Aorta (tissue), 5 donors: ENCODE data around the gene CYTL1. TPM values are rescaled to one million over a fixed set of nuclear protein-coding genes. Genes with fewer than 3 reads are reported as not detected.

Experiments
- ATAC-seq: fragments of 200-7000 bp; cut with Tn5 transposase; one replicate; pipeline ENCODE4 v1.9.1; 2022; ENCODE audit warnings: moderate library complexity; ENCODE audit not compliant: low FRiP score
- DNase-seq, 2 donors: peaks; one replicate each; pipeline ENCODE4 v3.0.0-alpha.2; 2020
- H3K27ac ChIP-seq, 2 donors: one replicate each; pipeline ENCODE4 v1.5.1; 2013; ENCODE audit warnings: low read length in 2 of 2, mild to moderate bottlenecking in 2 of 2, moderate library complexity in 2 of 2, control low read depth in 1 of 2, inconsistent platforms in 1 of 2, low read depth in 1 of 2
- H3K27me3 ChIP-seq, 2 donors: one replicate each; pipeline ENCODE4 v1.6.1; 2013; ENCODE audit warnings: control low read depth in 1 of 2, low read length in 1 of 2, mild to moderate bottlenecking in 1 of 2, moderate library complexity in 1 of 2; ENCODE audit not compliant: insufficient read depth in 2 of 2, control insufficient read depth in 1 of 2
- H3K36me3 ChIP-seq, 2 donors: one replicate each; pipeline ENCODE4 v1.6.1; 2013; ENCODE audit warnings: control low read depth in 1 of 2, low read length in 1 of 2, mild to moderate bottlenecking in 1 of 2; ENCODE audit not compliant: insufficient read depth in 2 of 2, control insufficient read depth in 1 of 2
- H3K4me1 ChIP-seq, 2 donors: one replicate each; pipeline ENCODE4 v1.6.1; 2013; ENCODE audit warnings: low read length in 2 of 2, control low read depth in 1 of 2, mild to moderate bottlenecking in 1 of 2, moderate library complexity in 1 of 2; ENCODE audit not compliant: insufficient read depth in 2 of 2, control insufficient read depth in 1 of 2
- H3K4me3 ChIP-seq, 2 donors: one replicate each; pipeline ENCODE4 v1.5.1; 2013; ENCODE audit warnings: low read length in 2 of 2, control low read depth in 1 of 2, mild to moderate bottlenecking in 1 of 2
- H3K9me3 ChIP-seq: one replicate; pipeline ENCODE4 v1.6.1; 2013; ENCODE audit warnings: mild to moderate bottlenecking, low read length; ENCODE audit not compliant: control insufficient read depth
- WGBS, 2 donors: extraction: QIAGEN DNeasy Blood & Tissue Kit; methylation state at CpG; one replicate each; pipeline ENCODE4 v1.1.7; 2013; 5-methylcytosine and 5-hydroxymethylcytosine counted together
- intact Hi-C, 2 donors: fragments of 100-400 bp; cut with DNase I; formaldehyde crosslinking; loops; one replicate each; pipeline versions ENCODE4 v1.14.2 to v1.15.0; 2022
- polyA plus RNA-seq, 2 donors: library from polyadenylated mRNA; stranded (reverse); fragments of 200-250 nt; gene quantifications; one replicate each; pipeline ENCODE4 v1.2.3, GENCODE V29; 2013
- total RNA-seq, 2 donors: library from RNA; stranded (reverse); fragmentation: NEBNext Ultra II Directional; extraction: Animal tissue kit (Norgen Biotek cat#: 25700); gene quantifications; one replicate each; pipeline ENCODE4 v1.2.1, GENCODE V29; 2021
- donor health status: healthy with polysubstance abuse.
- donor health status: Bipolar disorder and iron deficiency.
- donor health status: DM: no; HTN: no; CAD: no.
- donor health status: DM: no; HTN: no; CAD: no.
- donor health status: DM: yes; HTN: yes; CAD: no.

CYTL1 gene
- total and polyA plus RNA-seq, 4 donors: 4.3 to 73.5 (median 22.5) TPM

GRCh38 chr4:5051278-5052203, 32.3 kb upstream of the CYTL1 start, which contains the start of gene STK32B:
TSS of gene STK32B (plus strand) at chr4:5051480.
- Histone ChIP-seq H3K36me3 (no peaks in the 10 kb centered on the region), H3K4me3 (peak within 1 kb of the TSS; percentile 39 to 40), H3K27ac (no peak within 1 kb of the TSS), H3K9me3 (no peaks in the 10 kb centered on the region), H3K4me1 (no peaks in the 10 kb centered on the region), H3K27me3 (no peaks in the 10 kb centered on the region)
- DNase-seq: peak; percentile 81 to 90
- WGBS, 2 donors: 0 to 1% methylated on average over 90 to 103 of the region's 103 CpGs
- ATAC-seq: peak; percentile 86
- intact Hi-C loops: loop anchor here in 1 of 2 donors (2.0 kb wide), 1 partner anchor 97 kb away; no protein-coding TSS in a partner anchor

- ATAC-seq: peak; percentile 81
- peak; percentile 87 for DNase-seq
- no peaks in the 10 kb centered on the region for H3K9me3 ChIP-seq
- intact Hi-C loops: loop anchor here in 1 of 2 donors (2.0 kb wide), 1 partner anchor 98 kb away; no protein-coding TSS in a partner anchor
- 1% methylated on average over 36 of the region's 36 CpGs for WGBS, 2 donors
- H3K36me3 ChIP-seq: no peaks in the 10 kb centered on the region
- no peak overlapping the region for H3K27ac ChIP-seq
- H3K4me3 ChIP-seq: peak overlapping the region; percentile 39 to 40
- H3K27me3 ChIP-seq: no peaks in the 10 kb centered on the region
- H3K4me1 ChIP-seq: no peaks in the 10 kb centered on the region
These were observed 31.4 kb upstream of the CYTL1 start for GRCh38 chr4:5050520-5051277.

GRCh38 chr4:5048721-5049120, 29.5 kb upstream of the CYTL1 start:
- Histone ChIP-seq H3K4me1 (no peaks in the 10 kb centered on the region), H3K36me3 (no peaks in the 10 kb centered on the region), H3K27ac (no peak overlapping the region), H3K9me3 (no peaks in the 10 kb centered on the region), H3K4me3 (no peak overlapping the region), H3K27me3 (no peaks in the 10 kb centered on the region)
- WGBS, 2 donors: 90 to 93% methylated on average over 4 of the region's 4 CpGs
- DNase-seq: no peak
- no peak for ATAC-seq
- intact Hi-C loops: no loop called here

GRCh38 chr4:5045097-5045496, 25.8 kb upstream of the CYTL1 start:
- DNase-seq (peak in 1 of 2 donors; percentile 75), ATAC-seq (no peak)
- Histone ChIP-seq H3K4me1 (no peaks in the 10 kb centered on the region), H3K9me3 (no peaks in the 10 kb centered on the region), H3K27ac (no peak overlapping the region), H3K4me3 (no peak overlapping the region), H3K36me3 (no peaks in the 10 kb centered on the region), H3K27me3 (no peaks in the 10 kb centered on the region)
- 77 to 79% methylated on average over 3 of the region's 3 CpGs for WGBS, 2 donors
- intact Hi-C loops: no loop called here

GRCh38 chr4:5044341-5044740, 25.1 kb upstream of the CYTL1 start:
- H3K4me1 ChIP-seq: no peaks in the 10 kb centered on the region
- ATAC-seq (no peak), DNase-seq (no peak)
- H3K9me3 ChIP-seq: no peaks in the 10 kb centered on the region
- 82 to 83% methylated on average over 3 of the region's 3 CpGs for WGBS, 2 donors
- H3K36me3 ChIP-seq: no peaks in the 10 kb centered on the region
- no peaks in the 10 kb centered on the region for H3K27me3 ChIP-seq
- intact Hi-C loops: no loop called here
- no peak overlapping the region for H3K4me3 ChIP-seq
- H3K27ac ChIP-seq: no peak overlapping the region

GRCh38 chr4:5043579-5043978, 24.3 kb upstream of the CYTL1 start:
- 68 to 77% methylated on average over 6 of the region's 6 CpGs for WGBS, 2 donors
- intact Hi-C loops: no loop called here
- no peaks in the 10 kb centered on the region for H3K4me1 ChIP-seq

GRCh38 chr4:5041699-5042098, 22.4 kb upstream of the CYTL1 start:
- WGBS, 2 donors: 65 to 75% methylated on average over 7 of the region's 7 CpGs
- DNase-seq (no peak), ATAC-seq (no peak)
- no peaks in the 10 kb centered on the region for H3K4me1 ChIP-seq
- intact Hi-C loops: no loop called here
- H3K9me3 ChIP-seq: no peaks in the 10 kb centered on the region
- H3K27me3 ChIP-seq: no peaks in the 10 kb centered on the region
- no peak overlapping the region for H3K4me3 ChIP-seq
- H3K36me3 ChIP-seq: no peaks in the 10 kb centered on the region
- H3K27ac ChIP-seq: no peak overlapping the region

More at GRCh38 chr4:5043579-5043978, 24.3 kb upstream of the CYTL1 start:
- DNase-seq: no peak
- Histone ChIP-seq H3K9me3 (no peaks in the 10 kb centered on the region), H3K27me3 (no peaks in the 10 kb centered on the region), H3K27ac (no peak overlapping the region), H3K36me3 (no peaks in the 10 kb centered on the region), H3K4me3 (no peak overlapping the region)
- ATAC-seq: no peak

GRCh38 chr4:5040856-5041620, 21.8 kb upstream of the CYTL1 start:
- ATAC-seq (no peak), DNase-seq (no peak)
- no peaks in the 10 kb centered on the region for H3K4me1 ChIP-seq
- H3K27ac ChIP-seq: no peak overlapping the region
- H3K4me3 ChIP-seq: no peak overlapping the region
- no peaks in the 10 kb centered on the region for H3K27me3 ChIP-seq
- intact Hi-C loops: no loop called here
- no peaks in the 10 kb centered on the region for H3K36me3 ChIP-seq
- H3K9me3 ChIP-seq: no peaks in the 10 kb centered on the region
- WGBS, 2 donors: 71 to 81% methylated on average over 9 of the region's 9 CpGs
